ENCODE data around the gene NCKAP5. TPM values are rescaled to one million over a fixed set of nuclear protein-coding genes. Genes with fewer than 3 reads are reported as not detected.

Gene NCKAP5
- total and polyA plus RNA-seq, 2 donors (not counting 1 experiment from before 2014, with no cell fraction given) = not detected

DNA sequence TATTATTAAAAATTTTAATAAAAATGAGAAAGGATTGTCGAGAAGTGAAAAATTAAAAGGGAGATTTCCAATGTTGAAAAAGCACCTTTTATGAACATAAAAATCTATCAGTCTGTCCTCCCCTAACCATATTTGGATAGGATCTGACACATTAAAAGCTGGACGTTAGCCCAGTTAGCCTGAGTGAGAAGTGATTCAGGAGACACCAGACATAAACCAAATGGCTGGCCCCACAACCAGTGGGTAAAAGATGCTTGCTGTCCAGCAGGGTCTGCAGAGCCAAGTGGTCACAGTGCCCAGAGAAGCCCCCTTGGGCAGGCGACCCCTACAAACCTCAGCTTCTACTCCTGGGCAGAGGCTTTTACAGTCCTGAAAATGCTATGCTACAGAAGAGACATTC lies 644.5 kb downstream of the NCKAP5 start:
- Histone ChIP-seq H3K27ac (ENCODE audit: low read length in 2 of 2) (no peak overlapping the region), H3K79me2 (ENCODE audit: control insufficient read depth, insufficient read depth, low read length) (no peaks in the 10 kb centered on the region)
- CTCF ChIA-PET = no interaction called here

DNA sequence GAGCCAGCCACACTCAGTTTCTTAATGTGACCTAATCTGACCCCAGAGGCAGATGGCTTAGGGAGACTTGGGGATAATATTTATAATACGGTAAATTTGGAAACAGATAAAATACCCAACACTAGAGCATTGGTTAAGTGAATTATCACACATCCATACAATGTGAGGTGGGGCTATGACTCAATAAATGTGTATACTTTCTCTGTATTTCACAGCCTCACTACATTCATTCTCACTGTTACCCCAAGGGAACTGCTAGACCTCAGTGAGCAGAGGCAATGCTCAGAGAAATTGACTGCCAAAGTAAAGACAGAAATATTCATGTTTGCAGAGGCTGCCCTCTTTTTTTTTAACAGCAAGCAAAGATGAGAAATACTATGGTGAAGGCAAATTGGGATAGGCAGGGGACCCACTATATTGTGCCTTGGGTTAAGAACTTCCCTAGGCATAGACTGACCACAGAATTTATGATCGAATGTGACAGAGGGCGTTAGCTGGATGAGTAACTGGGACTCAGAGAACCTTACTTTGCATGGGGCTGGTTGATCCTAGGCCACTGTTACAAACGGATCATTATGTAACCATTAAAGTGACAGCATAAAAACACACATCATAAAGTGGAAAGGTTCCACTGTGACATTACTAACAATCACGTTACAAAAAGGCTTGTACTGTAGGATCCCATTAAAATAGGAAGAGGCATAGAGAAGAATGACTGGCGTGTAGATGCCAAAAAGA lies 652.3 kb downstream of the NCKAP5 start:
- no peak overlapping the region for H3K27ac ChIP-seq (ENCODE audit: low read length in 2 of 2)
- H3K4me1 ChIP-seq (ENCODE audit: control insufficient read depth in 2 of 2, insufficient read depth in 2 of 2, low read length in 2 of 2) = no peaks in the 10 kb centered on the region
- no peak overlapping the region for H3K4me2 ChIP-seq (replicated peaks; ENCODE audit: low read depth, low read length, poor library complexity, severe bottlenecking)
- no peaks in the 10 kb centered on the region for H3K4me1 Mint-ChIP-seq
- H2AFZ ChIP-seq (ENCODE audit: insufficient read depth, low read depth, low read length, poor library complexity, severe bottlenecking) = no peak overlapping the region
- ChIA-PET CTCF (no interaction called here), POLR2A (no interaction called here)
- H3K4me3 Mint-ChIP-seq = no peak overlapping the region
- H3K9ac ChIP-seq (ENCODE audit: low read length) = no peak overlapping the region
- H3K9me3 Mint-ChIP-seq (ENCODE audit: insufficient read depth) = peaks cover 3% of the 10 kb centered on the region
- no peak overlapping the region for H3K4me3 ChIP-seq (ENCODE audit: control extremely low read depth in 1 of 5, extremely low read depth in 1 of 5, insufficient read depth in 1 of 5, low read depth in 2 of 5, low read length in 4 of 5)
- H3K36me3 ChIP-seq (replicated peaks in 1 of 2; ENCODE audit: control extremely low read depth in 1 of 2, control insufficient read depth in 1 of 2, extremely low read depth in 1 of 2, insufficient read depth in 2 of 2, low read length in 1 of 2) = no peaks in the 10 kb centered on the region
- H3K9me3 ChIP-seq (ENCODE audit: control extremely low read depth in 1 of 3, control insufficient read depth in 2 of 3, insufficient read depth in 1 of 3, low read length in 2 of 3) = no peaks in the 10 kb centered on the region
- H3K27me3 Mint-ChIP-seq = no peaks in the 10 kb centered on the region
- DNase-seq = no peak
- 86% methylated on average over 2 of the region's 6 CpGs for WGBS (ENCODE audit: insufficient coverage)
- no peak overlapping the region for H3K27ac Mint-ChIP-seq
- intact Hi-C loops (cut with micrococcal nuclease) = no loop called here
- TF ChIP-seq, protein P1, sequence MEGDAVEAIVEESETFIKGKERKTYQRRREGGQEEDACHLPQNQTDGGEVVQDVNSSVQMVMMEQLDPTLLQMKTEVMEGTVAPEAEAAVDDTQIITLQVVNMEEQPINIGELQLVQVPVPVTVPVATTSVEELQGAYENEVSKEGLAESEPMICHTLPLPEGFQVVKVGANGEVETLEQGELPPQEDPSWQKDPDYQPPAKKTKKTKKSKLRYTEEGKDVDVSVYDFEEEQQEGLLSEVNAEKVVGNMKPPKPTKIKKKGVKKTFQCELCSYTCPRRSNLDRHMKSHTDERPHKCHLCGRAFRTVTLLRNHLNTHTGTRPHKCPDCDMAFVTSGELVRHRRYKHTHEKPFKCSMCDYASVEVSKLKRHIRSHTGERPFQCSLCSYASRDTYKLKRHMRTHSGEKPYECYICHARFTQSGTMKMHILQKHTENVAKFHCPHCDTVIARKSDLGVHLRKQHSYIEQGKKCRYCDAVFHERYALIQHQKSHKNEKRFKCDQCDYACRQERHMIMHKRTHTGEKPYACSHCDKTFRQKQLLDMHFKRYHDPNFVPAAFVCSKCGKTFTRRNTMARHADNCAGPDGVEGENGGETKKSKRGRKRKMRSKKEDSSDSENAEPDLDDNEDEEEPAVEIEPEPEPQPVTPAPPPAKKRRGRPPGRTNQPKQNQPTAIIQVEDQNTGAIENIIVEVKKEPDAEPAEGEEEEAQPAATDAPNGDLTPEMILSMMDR (IDR thresholded peaks at IDR 0.05) = no peak
- TF ChIP-seq EZH2 (IDR thresholded peaks at IDR 0.05; ENCODE audit: borderline replicate concordance, insufficient read depth, low read depth, low read length, poor library complexity, severe bottlenecking) = no peak
- no peak for ATAC-seq (ENCODE audit: low read depth)
- H3K79me2 ChIP-seq (ENCODE audit: control insufficient read depth, insufficient read depth, low read length) = no peaks in the 10 kb centered on the region
- H3K27me3 ChIP-seq (replicated peaks in 1 of 4; ENCODE audit: control extremely low read depth in 1 of 4, control insufficient read depth in 3 of 4, insufficient read depth in 4 of 4, low read length in 3 of 4) = no peaks in the 10 kb centered on the region
- H4K20me1 ChIP-seq (ENCODE audit: control insufficient read depth, insufficient read depth, low read length, poor library complexity, severe bottlenecking) = no peaks in the 10 kb centered on the region

More for the DNA sequence above, 644.5 kb downstream of the NCKAP5 start:
- TF ChIP-seq, protein P1 (IDR thresholded peaks at IDR 0.05) = no peak
- TF ChIP-seq EZH2 (IDR thresholded peaks at IDR 0.05; ENCODE audit: borderline replicate concordance, insufficient read depth, low read depth, low read length, poor library complexity, severe bottlenecking) = no peak
- H3K27me3 ChIP-seq (replicated peaks in 1 of 4; ENCODE audit: control extremely low read depth in 1 of 4, control insufficient read depth in 3 of 4, insufficient read depth in 4 of 4, low read length in 3 of 4) = no peaks in the 10 kb centered on the region
- no peak overlapping the region for H3K9ac ChIP-seq (ENCODE audit: low read length)
- POLR2A ChIA-PET = no interaction called here
- no peaks in the 10 kb centered on the region for H3K4me1 Mint-ChIP-seq
- H3K4me2 ChIP-seq (replicated peaks; ENCODE audit: low read depth, low read length, poor library complexity, severe bottlenecking) = no peak overlapping the region
- no peaks in the 10 kb centered on the region for H3K9me3 ChIP-seq (ENCODE audit: control extremely low read depth in 1 of 3, control insufficient read depth in 2 of 3, insufficient read depth in 1 of 3, low read length in 2 of 3)
- H3K27ac Mint-ChIP-seq = no peak overlapping the region
- H3K4me3 Mint-ChIP-seq = no peak overlapping the region
- DNase-seq (no peak), ATAC-seq (ENCODE audit: low read depth) (no peak)
- no peaks in the 10 kb centered on the region for H3K36me3 ChIP-seq (replicated peaks in 1 of 2; ENCODE audit: control extremely low read depth in 1 of 2, control insufficient read depth in 1 of 2, extremely low read depth in 1 of 2, insufficient read depth in 2 of 2, low read length in 1 of 2)
- H4K20me1 ChIP-seq (ENCODE audit: control insufficient read depth, insufficient read depth, low read length, poor library complexity, severe bottlenecking) = no peaks in the 10 kb centered on the region
- H3K27me3 Mint-ChIP-seq = no peaks in the 10 kb centered on the region
- no peak overlapping the region for H2AFZ ChIP-seq (ENCODE audit: insufficient read depth, low read depth, low read length, poor library complexity, severe bottlenecking)
- H3K4me3 ChIP-seq (ENCODE audit: control extremely low read depth in 1 of 5, extremely low read depth in 1 of 5, insufficient read depth in 1 of 5, low read depth in 2 of 5, low read length in 4 of 5) = no peak overlapping the region
- intact Hi-C loops (cut with micrococcal nuclease) = no loop called here
- H3K9me3 Mint-ChIP-seq (ENCODE audit: insufficient read depth) = peaks cover 2% of the 10 kb centered on the region
- WGBS (ENCODE audit: insufficient coverage) = 89% methylated on average over 1 of the region's 3 CpGs
- no peaks in the 10 kb centered on the region for H3K4me1 ChIP-seq (ENCODE audit: control insufficient read depth in 2 of 2, insufficient read depth in 2 of 2, low read length in 2 of 2)
